HG03521 (cell line): ENCODE measurements around the gene KLHL11.
"Not testable (repeated sequence)": the region's sequence is repeated elsewhere in the genome, so short reads cannot be mapped to it uniquely, and the experiment has no call there.

ENCODE experiments used
- ATAC-seq: cut with Tn5 transposase; IDR thresholded peaks from one replicate; pipeline ENCODE4 v1.9.1; 2021; ENCODE audit warnings: mild to moderate bottlenecking, moderate library complexity; ENCODE audit not compliant: unreplicated experiment

The KLHL11 gene

GRCh38 chr17:41888332-41888965, 23.2 kb upstream of the KLHL11 start:
- no peak for ATAC-seq

DNA sequence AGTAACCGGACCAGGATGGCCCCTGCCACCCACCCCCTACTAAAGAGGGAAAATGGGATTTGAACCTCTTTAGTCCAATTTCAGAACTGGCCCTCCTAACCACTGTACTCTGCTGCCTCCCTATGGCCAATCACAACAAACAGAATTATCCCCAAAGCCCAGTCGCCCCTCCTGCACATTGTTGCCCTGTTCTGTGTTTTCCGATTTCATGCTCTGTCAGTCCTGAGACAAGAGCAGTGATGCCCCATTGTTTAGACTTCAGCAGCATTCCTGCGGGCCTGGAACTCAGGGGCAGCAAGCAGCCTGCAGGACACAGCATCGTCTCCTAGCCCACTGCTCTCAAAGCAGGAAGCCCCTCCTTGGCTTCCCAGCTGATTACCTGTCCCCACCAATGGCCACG, 20.5 kb upstream of the KLHL11 start:
- ATAC-seq, result no peak

GRCh38 chr17:41882756-41883155, 17.5 kb upstream of the KLHL11 start:
- no peak for ATAC-seq

DNA sequence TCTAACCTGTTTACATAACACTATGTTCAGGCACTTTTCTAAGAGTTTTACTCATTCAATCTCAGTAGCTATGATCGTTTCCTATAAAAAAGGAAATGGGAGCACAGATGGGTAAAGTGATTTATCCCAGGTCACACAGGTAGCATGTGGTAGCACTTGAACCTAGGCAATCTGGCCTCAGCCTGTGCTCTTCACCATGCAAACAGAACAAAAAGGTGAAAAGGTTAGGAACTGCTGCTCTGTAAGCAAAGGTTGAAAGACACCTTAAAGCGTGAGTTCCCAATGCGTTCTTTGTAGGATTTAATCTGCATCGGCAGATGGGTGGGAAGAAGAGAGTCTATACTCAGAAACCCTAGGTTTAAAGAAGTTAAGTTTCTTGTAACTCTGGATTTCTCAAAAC, 14.9 kb upstream of the KLHL11 start:
- ATAC-seq, result no peak

- not testable (repeated sequence) for ATAC-seq
These were observed 9.1 kb upstream of the KLHL11 start for GRCh38 chr17:41874293-41874670.

GRCh38 chr17:41873559-41874292, 8.5 kb upstream of the KLHL11 start:
- no peak for ATAC-seq

DNA sequence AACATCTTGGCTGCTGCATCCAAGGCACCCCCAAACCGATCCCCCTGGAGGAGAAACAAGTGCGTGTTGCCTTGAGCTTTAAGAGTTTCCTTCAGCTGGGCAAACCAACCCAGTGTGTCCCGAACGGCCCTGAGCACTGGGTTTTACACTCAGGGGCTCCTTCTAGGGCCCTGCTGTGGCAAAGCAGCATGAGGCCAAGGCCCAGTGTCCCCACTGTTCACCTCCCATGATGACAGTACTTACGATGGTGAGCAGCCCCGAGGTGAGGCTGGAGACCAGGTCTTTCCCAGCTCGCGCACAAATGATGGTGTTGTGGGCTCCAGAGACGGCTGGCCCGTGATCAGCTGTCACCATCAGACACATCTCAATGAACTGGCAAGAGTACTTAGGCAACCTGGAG, 6.6 kb upstream of the KLHL11 start:
- ATAC-seq, result no peak

GRCh38 chr17:41870627-41871026, 5.4 kb upstream of the KLHL11 start:
- ATAC-seq, result no peak

GRCh38 chr17:41870097-41870496, 4.9 kb upstream of the KLHL11 start:
- ATAC-seq, result no peak

- no peak for ATAC-seq
These were observed 4.2 kb upstream of the KLHL11 start for GRCh38 chr17:41869426-41869825.

DNA sequence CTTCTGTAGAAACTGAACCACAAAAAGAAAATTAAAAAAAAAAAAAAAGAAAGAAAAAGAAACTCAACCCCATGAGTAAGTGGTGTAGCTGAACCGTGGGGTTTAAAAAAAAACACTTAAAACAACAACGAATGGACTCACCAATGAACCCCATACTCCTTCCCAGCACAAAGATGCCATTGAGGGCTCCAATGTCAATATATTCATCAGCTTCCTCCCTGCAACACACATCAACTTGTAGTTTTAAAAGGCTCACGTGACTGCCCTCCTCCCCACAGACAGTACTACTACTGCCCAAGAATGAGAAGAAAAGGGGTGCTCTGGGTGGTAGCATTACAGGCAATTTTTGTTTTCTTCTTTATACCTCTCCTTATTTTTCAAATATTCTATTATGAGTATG, 3.3 kb upstream of the KLHL11 start:
- ATAC-seq, result no peak

DNA sequence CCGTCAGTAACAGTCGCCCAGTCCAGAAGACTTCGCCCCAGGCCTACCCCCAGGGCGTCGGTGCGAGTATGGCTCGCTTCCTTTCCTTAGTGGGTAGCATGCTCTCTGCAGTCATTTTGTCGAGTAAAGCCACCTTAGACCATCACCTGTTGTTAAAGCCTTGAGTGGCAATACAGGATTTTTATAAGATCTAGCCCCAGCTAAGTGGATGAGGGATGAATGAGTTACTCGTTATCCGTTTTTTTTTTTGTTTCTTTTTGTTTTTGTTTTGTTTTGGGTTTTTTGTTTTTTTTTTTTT, 322 bp upstream of the KLHL11 start:
- no peak for ATAC-seq

DNA sequence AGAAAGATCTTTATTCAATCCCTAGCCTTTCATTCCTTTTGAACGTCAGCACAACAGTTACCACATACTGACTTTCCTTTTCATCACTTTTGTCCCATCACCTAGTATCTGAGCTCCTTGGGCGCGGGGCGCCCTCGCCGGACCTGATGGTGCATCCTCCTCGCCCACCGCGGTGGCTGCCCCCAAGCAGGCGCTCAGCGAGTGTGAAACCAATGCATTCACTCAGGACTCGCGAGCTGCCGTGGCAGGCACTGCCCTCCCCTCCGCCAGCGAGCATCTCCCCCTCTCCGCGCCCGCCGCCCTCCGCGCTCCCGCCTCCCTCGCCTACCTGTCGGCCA, 756 bp downstream of the KLHL11 start:
- no peak for ATAC-seq

GRCh38 chr17:41863074-41863848, 2.0 kb downstream of the KLHL11 start:
- no peak for ATAC-seq

GRCh38 chr17:41860254-41860931, 4.8 kb downstream of the KLHL11 start:
- ATAC-seq, result no peak

GRCh38 chr17:41851382-41851781, 13.8 kb downstream of the KLHL11 start:
- ATAC-seq, result not testable (repeated sequence)

- no peak for ATAC-seq
These were observed 15.8 kb downstream of the KLHL11 start for GRCh38 chr17:41849251-41849990.

DNA sequence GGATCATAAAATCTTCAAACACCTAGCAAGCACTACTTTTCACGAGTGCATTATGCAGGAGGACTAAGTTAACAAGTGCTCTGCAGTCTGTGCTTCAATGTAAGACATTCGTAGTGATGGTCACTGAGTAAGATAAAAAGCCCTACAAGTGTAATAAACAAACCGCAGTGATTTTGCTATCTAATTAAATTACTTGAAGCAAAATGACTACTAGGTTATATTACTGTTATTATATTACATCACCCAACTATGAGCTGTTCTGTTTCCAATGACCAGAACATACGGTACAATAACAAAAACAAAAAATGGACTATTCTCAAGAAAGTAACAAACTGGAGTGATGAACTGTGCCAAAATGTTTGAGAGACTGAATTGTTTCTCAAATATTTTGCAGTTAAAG, 16.4 kb downstream of the KLHL11 start:
- ATAC-seq, result no peak

DNA sequence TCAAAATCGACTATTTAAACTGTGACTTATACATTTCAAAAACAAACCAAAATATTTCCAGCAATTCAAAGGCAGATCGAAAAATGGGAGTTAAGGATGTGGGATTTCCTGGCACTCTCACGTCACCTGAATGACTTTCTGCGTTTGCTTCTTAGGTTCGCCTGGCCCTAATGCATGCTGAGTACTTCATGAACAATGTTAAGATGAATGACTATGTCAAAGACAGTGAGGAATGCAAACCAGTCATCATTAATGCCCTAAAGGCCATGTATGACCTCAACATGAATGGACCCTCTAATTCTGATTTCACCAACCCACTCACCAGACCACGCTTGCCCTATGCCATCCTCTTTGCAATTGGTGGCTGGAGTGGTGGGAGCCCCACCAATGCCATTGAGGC, 20.3 kb downstream of the KLHL11 start:
- no peak for ATAC-seq

GRCh38 chr17:41840781-41841180, 24.4 kb downstream of the KLHL11 start:
- ATAC-seq, result not testable (repeated sequence)

DNA sequence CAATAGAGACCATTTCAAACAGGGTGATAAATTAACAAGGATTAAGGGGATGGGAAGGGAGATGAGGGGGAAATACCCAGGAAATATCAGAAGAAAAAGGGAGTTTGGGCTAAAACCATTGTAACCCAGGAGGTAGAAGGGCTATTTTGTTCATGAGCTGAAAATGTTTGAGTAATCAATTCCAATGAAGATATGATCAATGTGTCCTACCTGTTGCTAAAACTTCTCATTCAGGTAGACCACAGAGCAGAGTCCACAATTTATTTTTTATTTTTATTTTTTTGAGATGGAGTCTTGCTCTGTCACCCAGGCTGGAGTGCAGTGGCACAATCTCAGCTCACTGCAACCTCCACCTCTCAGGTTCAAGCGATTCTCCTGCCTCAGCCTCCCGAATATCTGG, 25.8 kb downstream of the KLHL11 start:
- ATAC-seq, result not testable (repeated sequence)
